ENCODE results near the gene JAKMIP2.

The JAKMIP2 gene

DNA sequence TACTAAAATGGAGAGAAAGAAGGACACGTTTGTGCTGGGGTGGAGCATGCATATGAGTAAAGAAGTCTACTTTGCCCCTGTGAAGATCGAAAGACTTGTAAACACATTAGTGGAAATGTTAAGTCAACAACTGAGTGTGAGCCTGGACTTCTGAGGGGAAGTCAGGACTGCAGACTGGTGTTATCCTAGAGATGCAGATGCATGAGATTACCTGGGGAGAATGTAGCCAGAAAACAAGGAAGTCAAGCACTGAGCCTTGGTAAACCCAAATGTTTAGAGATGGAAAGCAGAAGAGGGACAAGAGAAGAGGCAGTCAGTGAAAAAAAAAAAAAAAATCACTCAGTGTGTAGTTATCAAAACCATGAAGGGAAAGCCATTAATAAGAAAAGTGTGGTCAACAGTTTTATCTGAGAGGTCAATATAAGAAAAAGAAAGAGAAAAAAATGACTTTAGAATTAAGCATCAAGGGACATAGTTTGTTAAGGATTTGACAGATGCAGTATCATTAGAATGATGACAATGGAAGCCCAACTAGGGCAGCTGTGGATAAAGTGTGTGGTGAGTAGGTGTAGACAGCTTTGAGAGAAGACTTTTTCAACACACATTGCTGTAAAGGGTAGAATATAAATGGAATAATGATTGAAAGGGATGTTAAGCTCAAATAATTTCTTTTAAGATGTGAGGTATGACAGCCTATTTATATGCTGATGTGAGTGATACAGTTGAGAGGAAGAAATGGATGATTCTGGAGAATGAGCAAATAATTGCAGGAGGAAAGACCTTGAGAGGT lies 22.2 kb downstream of the JAKMIP2 start:
- Histone ChIP-seq H3K27ac (ENCODE audit: low read depth, low read length) (no peak overlapping the region), H3K36me3 (ENCODE audit: control insufficient read depth, insufficient read depth, low read length) (no peaks in the 10 kb centered on the region), H3K4me1 (ENCODE audit: control insufficient read depth, insufficient read depth, low read length) (peaks cover 15% of the 10 kb centered on the region), H3K9ac (ENCODE audit: low read depth, low read length) (no peak overlapping the region), H3K4me3 (ENCODE audit: low read depth, low read length) (no peak overlapping the region), H3K9me3 (ENCODE audit: control insufficient read depth, insufficient read depth, low read length) (no peaks in the 10 kb centered on the region), H3K27me3 (ENCODE audit: control insufficient read depth, insufficient read depth, low read length) (no peaks in the 10 kb centered on the region)

DNA sequence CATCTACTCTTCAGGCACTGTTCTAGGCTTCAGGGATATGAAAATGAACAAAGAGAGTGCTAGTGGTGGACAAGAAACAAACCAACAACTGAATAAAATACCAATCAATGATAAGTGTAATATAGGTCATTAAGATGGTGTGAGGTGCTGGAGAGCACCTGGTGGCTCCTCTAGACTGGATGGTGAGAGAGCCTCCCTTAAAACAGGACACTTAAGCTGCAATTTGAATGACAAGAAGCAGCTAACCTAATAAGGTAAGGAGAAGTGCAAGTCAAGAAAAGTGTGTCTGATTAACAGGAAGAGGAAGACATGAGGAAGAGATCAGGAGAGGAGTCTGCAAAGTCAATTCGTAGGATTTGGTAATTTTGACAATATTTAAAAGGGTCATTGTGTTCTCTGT lies 23.1 kb downstream of the JAKMIP2 start:
- no peak overlapping the region for H3K9ac ChIP-seq (ENCODE audit: low read depth, low read length)
- no peaks in the 10 kb centered on the region for H3K36me3 ChIP-seq (ENCODE audit: control insufficient read depth, insufficient read depth, low read length)

DNA sequence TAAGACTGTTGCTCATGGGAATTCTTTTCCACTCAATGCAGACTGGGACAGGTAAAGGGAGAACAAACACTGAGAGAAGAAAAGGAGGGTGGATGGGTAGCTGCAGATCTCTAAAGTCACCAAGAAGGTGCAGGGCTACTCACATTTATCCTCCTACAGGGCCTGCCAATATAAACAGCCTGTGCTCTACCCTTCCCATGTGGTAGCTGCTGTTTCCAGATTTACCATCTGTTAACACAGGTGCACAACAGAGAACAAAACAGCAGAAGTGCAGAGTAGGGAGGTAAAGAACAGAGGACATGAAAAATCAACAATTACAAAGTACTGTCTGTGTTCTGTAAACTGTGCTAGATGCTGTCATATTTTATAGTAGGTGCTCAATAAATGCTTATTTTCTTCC lies 26.0 kb downstream of the JAKMIP2 start:
- Histone ChIP-seq H3K4me3 (ENCODE audit: low read depth, low read length) (no peak overlapping the region), H3K9me3 (ENCODE audit: control insufficient read depth, insufficient read depth, low read length) (no peaks in the 10 kb centered on the region), H3K36me3 (ENCODE audit: control insufficient read depth, insufficient read depth, low read length) (no peaks in the 10 kb centered on the region), H3K27me3 (ENCODE audit: control insufficient read depth, insufficient read depth, low read length) (no peaks in the 10 kb centered on the region), H3K9ac (ENCODE audit: low read depth, low read length) (no peak overlapping the region), H3K27ac (ENCODE audit: low read depth, low read length) (no peak overlapping the region), H3K4me1 (ENCODE audit: control insufficient read depth, insufficient read depth, low read length) (peaks cover 25% of the 10 kb centered on the region)

More for the DNA sequence above, 23.1 kb downstream of the JAKMIP2 start:
- Histone ChIP-seq H3K4me3 (ENCODE audit: low read depth, low read length) (no peak overlapping the region), H3K9me3 (ENCODE audit: control insufficient read depth, insufficient read depth, low read length) (no peaks in the 10 kb centered on the region), H3K27ac (ENCODE audit: low read depth, low read length) (no peak overlapping the region), H3K27me3 (ENCODE audit: control insufficient read depth, insufficient read depth, low read length) (no peaks in the 10 kb centered on the region), H3K4me1 (ENCODE audit: control insufficient read depth, insufficient read depth, low read length) (peaks cover 15% of the 10 kb centered on the region)

DNA sequence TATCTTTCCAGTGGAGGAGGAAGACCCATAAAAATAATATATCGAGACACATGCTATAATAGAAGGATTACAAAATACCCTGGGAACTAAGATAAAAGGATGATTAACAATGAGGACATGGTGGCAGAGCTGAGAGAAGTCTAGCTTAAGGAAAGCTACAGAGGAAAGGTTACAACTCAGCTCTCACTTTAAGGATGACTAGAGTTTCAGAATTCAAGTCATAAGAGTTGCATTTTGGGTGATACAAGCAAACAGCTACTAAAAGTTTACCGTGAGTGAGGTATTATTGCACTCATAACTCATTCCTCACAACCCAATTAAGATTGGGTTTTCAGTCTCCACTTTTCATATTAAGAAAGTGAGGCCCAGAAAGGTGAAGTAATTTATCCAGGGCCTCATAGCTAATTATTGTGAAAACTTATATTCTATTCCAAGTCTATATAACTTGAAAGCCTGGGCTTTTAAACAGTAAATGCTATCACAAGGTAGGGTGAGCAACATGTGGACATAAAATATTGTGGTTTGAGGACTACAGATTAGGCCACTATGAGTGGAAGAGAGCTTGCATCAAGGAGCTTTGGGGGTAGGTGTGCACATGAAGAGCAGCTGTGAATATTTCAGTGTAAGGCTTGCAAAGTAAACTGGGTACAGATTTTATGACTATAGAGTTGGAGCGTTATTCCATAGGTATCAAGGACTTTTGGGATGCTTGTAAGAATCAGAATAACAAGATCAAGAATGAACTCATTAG lies 28.0 kb downstream of the JAKMIP2 start:
- Histone ChIP-seq H3K9ac (ENCODE audit: low read depth, low read length) (no peak overlapping the region), H3K27me3 (ENCODE audit: control insufficient read depth, insufficient read depth, low read length) (no peaks in the 10 kb centered on the region), H3K27ac (ENCODE audit: low read depth, low read length) (no peak overlapping the region), H3K4me1 (ENCODE audit: control insufficient read depth, insufficient read depth, low read length) (peaks cover 31% of the 10 kb centered on the region), H3K9me3 (ENCODE audit: control insufficient read depth, insufficient read depth, low read length) (no peaks in the 10 kb centered on the region), H3K4me3 (ENCODE audit: low read depth, low read length) (no peak overlapping the region), H3K36me3 (ENCODE audit: control insufficient read depth, insufficient read depth, low read length) (no peaks in the 10 kb centered on the region)

- Histone ChIP-seq H3K4me3 (ENCODE audit: low read depth, low read length) (no peak overlapping the region), H3K36me3 (ENCODE audit: control insufficient read depth, insufficient read depth, low read length) (no peaks in the 10 kb centered on the region), H3K9me3 (ENCODE audit: control insufficient read depth, insufficient read depth, low read length) (no peaks in the 10 kb centered on the region), H3K27ac (ENCODE audit: low read depth, low read length) (no peak overlapping the region), H3K4me1 (ENCODE audit: control insufficient read depth, insufficient read depth, low read length) (peaks cover 35% of the 10 kb centered on the region), H3K27me3 (ENCODE audit: control insufficient read depth, insufficient read depth, low read length) (no peaks in the 10 kb centered on the region), H3K9ac (ENCODE audit: low read depth, low read length) (no peak overlapping the region)
Observed at GRCh38 chr5:147753765-147754164, 28.8 kb downstream of the JAKMIP2 start.

- Histone ChIP-seq H3K4me3 (ENCODE audit: low read depth, low read length) (no peak overlapping the region), H3K36me3 (ENCODE audit: control insufficient read depth, insufficient read depth, low read length) (no peaks in the 10 kb centered on the region), H3K27me3 (ENCODE audit: control insufficient read depth, insufficient read depth, low read length) (no peaks in the 10 kb centered on the region), H3K27ac (ENCODE audit: low read depth, low read length) (no peak overlapping the region), H3K9ac (ENCODE audit: low read depth, low read length) (no peak overlapping the region), H3K9me3 (ENCODE audit: control insufficient read depth, insufficient read depth, low read length) (no peaks in the 10 kb centered on the region), H3K4me1 (ENCODE audit: control insufficient read depth, insufficient read depth, low read length) (peaks cover 44% of the 10 kb centered on the region)
Observed at GRCh38 chr5:147752666-147753290, 29.8 kb downstream of the JAKMIP2 start.

DNA sequence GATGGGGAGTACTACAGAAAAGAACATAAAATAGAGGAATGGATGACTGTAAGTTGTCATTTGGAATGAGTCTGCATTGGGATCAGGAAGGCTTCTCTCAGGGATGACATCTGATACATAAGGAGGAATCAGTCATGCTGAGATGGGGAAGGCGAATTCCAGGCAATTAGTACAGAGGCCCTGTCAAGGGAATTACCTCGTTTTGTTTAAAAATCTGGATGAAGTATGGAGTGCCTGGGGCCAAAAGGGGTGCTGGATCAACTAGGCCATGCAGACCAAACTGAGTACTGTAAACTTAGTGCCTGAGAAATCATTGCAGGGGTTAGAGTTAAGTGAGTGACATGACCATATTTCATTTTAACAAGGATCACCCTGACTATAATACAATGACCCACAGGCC lies 30.5 kb downstream of the JAKMIP2 start:
- H3K36me3 ChIP-seq (ENCODE audit: control insufficient read depth, insufficient read depth, low read length): no peaks in the 10 kb centered on the region
- no peak overlapping the region for H3K27ac ChIP-seq (ENCODE audit: low read depth, low read length)

DNA sequence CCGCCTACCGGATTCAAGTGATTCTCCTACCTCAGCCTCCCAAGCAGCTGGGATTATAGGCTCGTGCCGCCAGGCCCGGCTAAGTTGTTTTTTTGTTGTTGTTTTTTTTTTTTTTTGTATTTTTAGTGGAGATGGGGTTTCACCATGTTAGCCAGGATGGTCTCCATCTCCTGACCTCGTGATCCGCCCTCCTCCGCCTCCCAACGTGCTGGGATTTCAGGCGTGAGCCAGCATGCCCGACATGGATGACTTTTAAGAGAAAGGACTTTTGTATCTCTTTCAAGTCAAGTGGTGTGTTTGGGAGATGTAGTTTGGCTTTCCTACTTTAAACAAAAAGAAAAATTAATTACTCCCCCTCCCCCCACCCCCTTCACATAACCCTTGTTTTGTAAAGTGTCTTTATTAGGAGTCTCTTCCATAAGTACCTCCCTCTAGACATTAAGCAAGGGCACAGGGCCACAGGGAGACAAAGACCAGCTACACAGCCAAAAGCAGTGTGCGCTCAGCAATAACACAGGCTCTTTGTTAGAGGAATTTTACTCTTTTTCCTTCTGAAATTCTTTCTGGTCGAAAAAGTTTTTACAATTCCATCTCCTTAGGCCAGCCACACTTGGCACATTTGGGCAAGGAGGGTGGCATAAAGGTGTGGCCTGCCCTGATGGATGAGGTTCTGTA lies 31.2 kb downstream of the JAKMIP2 start:
- Histone ChIP-seq H3K9me3 (ENCODE audit: control insufficient read depth, insufficient read depth, low read length) (no peaks in the 10 kb centered on the region), H3K4me3 (ENCODE audit: low read depth, low read length) (no peak overlapping the region), H3K27me3 (ENCODE audit: control insufficient read depth, insufficient read depth, low read length) (no peaks in the 10 kb centered on the region), H3K4me1 (ENCODE audit: control insufficient read depth, insufficient read depth, low read length) (peaks cover 56% of the 10 kb centered on the region), H3K27ac (ENCODE audit: low read depth, low read length) (no peak overlapping the region), H3K9ac (ENCODE audit: low read depth, low read length) (no peak overlapping the region), H3K36me3 (ENCODE audit: control insufficient read depth, insufficient read depth, low read length) (no peaks in the 10 kb centered on the region)

More for the DNA sequence above, 30.5 kb downstream of the JAKMIP2 start:
- Histone ChIP-seq H3K4me1 (ENCODE audit: control insufficient read depth, insufficient read depth, low read length) (peaks cover 52% of the 10 kb centered on the region), H3K4me3 (ENCODE audit: low read depth, low read length) (no peak overlapping the region), H3K9me3 (ENCODE audit: control insufficient read depth, insufficient read depth, low read length) (no peaks in the 10 kb centered on the region), H3K9ac (ENCODE audit: low read depth, low read length) (no peak overlapping the region), H3K27me3 (ENCODE audit: control insufficient read depth, insufficient read depth, low read length) (no peaks in the 10 kb centered on the region)

DNA sequence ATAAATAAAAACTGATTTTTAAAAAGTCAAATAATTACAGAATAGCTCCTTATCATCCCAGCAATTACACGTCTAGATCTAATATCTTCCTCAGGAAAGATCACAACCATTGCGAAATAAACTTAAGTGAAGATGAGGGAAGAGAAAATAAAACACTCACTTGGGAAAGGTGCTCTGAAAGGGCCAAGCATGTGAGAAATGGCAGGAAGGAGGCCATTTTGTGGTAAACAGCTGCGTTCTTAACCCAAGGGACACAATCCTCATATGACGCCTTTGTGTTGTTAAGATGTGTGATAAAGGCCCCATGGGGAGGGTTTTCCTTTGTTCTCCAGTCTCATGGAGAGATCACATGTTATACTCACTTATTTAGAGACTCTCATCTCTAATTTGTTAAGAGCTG lies 32.5 kb downstream of the JAKMIP2 start:
- Histone ChIP-seq H3K4me3 (ENCODE audit: low read depth, low read length) (no peak overlapping the region), H3K4me1 (ENCODE audit: control insufficient read depth, insufficient read depth, low read length) (peaks cover 56% of the 10 kb centered on the region), H3K27ac (ENCODE audit: low read depth, low read length) (peak overlapping the region; percentile 78), H3K36me3 (ENCODE audit: control insufficient read depth, insufficient read depth, low read length) (no peaks in the 10 kb centered on the region), H3K27me3 (ENCODE audit: control insufficient read depth, insufficient read depth, low read length) (no peaks in the 10 kb centered on the region), H3K9me3 (ENCODE audit: control insufficient read depth, insufficient read depth, low read length) (no peaks in the 10 kb centered on the region), H3K9ac (ENCODE audit: low read depth, low read length) (no peak overlapping the region)

GRCh38 chr5:147748590-147748989 lies 33.9 kb downstream of the JAKMIP2 start:
- Histone ChIP-seq H3K36me3 (ENCODE audit: control insufficient read depth, insufficient read depth, low read length) (no peaks in the 10 kb centered on the region), H3K27me3 (ENCODE audit: control insufficient read depth, insufficient read depth, low read length) (no peaks in the 10 kb centered on the region), H3K4me1 (ENCODE audit: control insufficient read depth, insufficient read depth, low read length) (peaks cover 56% of the 10 kb centered on the region), H3K9ac (ENCODE audit: low read depth, low read length) (no peak overlapping the region), H3K27ac (ENCODE audit: low read depth, low read length) (peak overlapping the region; percentile 11), H3K4me3 (ENCODE audit: low read depth, low read length) (no peak overlapping the region), H3K9me3 (ENCODE audit: control insufficient read depth, insufficient read depth, low read length) (no peaks in the 10 kb centered on the region)

Measured in HUES48 (cell line).